Smooth muscle cell (in vitro differentiated cells): ENCODE data around the gene LYZL6. TPM values are rescaled to one million over a fixed set of nuclear protein-coding genes. Genes with fewer than 3 reads are reported as not detected.

Source experiments
- DNase-seq: peaks from one replicate; lab custom pipeline; 2025; ENCODE audit not compliant: unreplicated experiment; lab: John Stamatoyannopoulos, UW
- H2AFZ ChIP-seq: fragments of 200-600 bp; sonication (generic); 2 replicates; pipeline ENCODE4 v1.6.0; 2016; ENCODE audit warnings: antibody characterized with exemption, low read depth, mild to moderate bottlenecking
- H3F3A ChIP-seq: fragments of 200-600 bp; sonication (generic); 2 replicates; pipeline ENCODE4 v1.6.0; 2017; ENCODE audit warnings: antibody characterized with exemption, low read depth
- H3K27ac ChIP-seq: fragments of 200-600 bp; sonication (generic); 2 replicates; pipeline ENCODE4 v1.5.1; 2016; ENCODE audit warnings: low read depth, mild to moderate bottlenecking
- H3K27me3 ChIP-seq: fragments of 200-600 bp; sonication (generic); 2 replicates; pipeline ENCODE4 v1.6.1; 2016; ENCODE audit warnings: low read depth, mild to moderate bottlenecking
- H3K36me3 ChIP-seq: fragments of 200-600 bp; sonication (generic); 2 replicates; pipeline ENCODE4 v1.5.1; 2016; ENCODE audit warnings: low read depth
- H3K4me1 ChIP-seq: fragments of 200-600 bp; sonication (generic); 2 replicates; pipeline ENCODE4 v1.5.1; 2016; ENCODE audit warnings: low read depth
- H3K4me2 ChIP-seq: fragments of 200-600 bp; sonication (generic); 2 replicates; pipeline ENCODE4 v1.6.0; 2016; ENCODE audit warnings: mild to moderate bottlenecking
- H3K4me3 ChIP-seq: fragments of 200-600 bp; sonication (generic); 2 replicates; pipeline ENCODE4 v1.5.1; 2016; ENCODE audit warnings: mild to moderate bottlenecking
- H3K79me2 ChIP-seq: fragments of 200-600 bp; sonication (generic); 2 replicates; pipeline ENCODE4 v1.6.0; 2016; ENCODE audit warnings: low read depth, mild to moderate bottlenecking
- H3K9ac ChIP-seq: fragments of 200-600 bp; sonication (generic); 2 replicates; pipeline ENCODE4 v1.6.0; 2016; ENCODE audit warnings: low read depth
- H3K9me3 ChIP-seq: fragments of 200-600 bp; sonication (generic); replicated peaks from 2 replicates; pipeline ENCODE4 v1.5.1; 2016; ENCODE audit warnings: low read depth
- H4K20me1 ChIP-seq: fragments of 200-600 bp; sonication (generic); 2 replicates; pipeline ENCODE4 v1.6.0; 2016; ENCODE audit warnings: low read depth
- WGBS: methylation state at CpG from one replicate; pipeline ENCODE4 v1.1.7; 2016; ENCODE audit warnings: low lambda C conversion rate; 5-methylcytosine and 5-hydroxymethylcytosine counted together
- polyA plus RNA-seq: library from polyadenylated mRNA; unstranded; fragments of >200 nt; fragmentation: Nextera tagmentation; extraction: Ambion mirVana; gene quantifications from 2 replicates; pipeline ENCODE4 v1.2.1, GENCODE V29; 2016
- total RNA-seq: library from RNA; depleted of rRNA; stranded (reverse); fragments of >200 nt; gene quantifications from 2 replicates; pipeline ENCODE4 v1.2.3, GENCODE V29; 2014
- TF ChIP-seq, protein P1 (sequence below): fragments of 200-600 bp; sonication (generic); IDR thresholded peaks from 2 replicates; pipeline ENCODE4 v1.5.1; 2017; ENCODE audit warnings: borderline replicate concordance, mild to moderate bottlenecking, antibody characterized with exemption; ENCODE audit not compliant: insufficient read depth, poor library complexity, severe bottlenecking

Gene LYZL6, protein sequence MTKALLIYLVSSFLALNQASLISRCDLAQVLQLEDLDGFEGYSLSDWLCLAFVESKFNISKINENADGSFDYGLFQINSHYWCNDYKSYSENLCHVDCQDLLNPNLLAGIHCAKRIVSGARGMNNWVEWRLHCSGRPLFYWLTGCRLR
- total RNA-seq (not detected in 2 replicates), polyA plus RNA-seq (not detected in 2 replicates)

GRCh38 chr17:35943537-35943936, at the start of gene LYZL6:
Gene LYZL6 (minus strand): TSS chr17:35943713. CDS start chr17:35939356, 4,357 bp downstream.
- no peak for DNase-seq
- Histone ChIP-seq H3K4me3 (no peak within 1 kb of the TSS), H3K9me3 (no peaks in the 10 kb centered on the region), H3K36me3 (no peaks in the 10 kb centered on the region), H3K27ac (no peak within 1 kb of the TSS), H3K4me1 (no peaks in the 10 kb centered on the region), H2AFZ (no peak within 1 kb of the TSS), H4K20me1 (no peaks in the 10 kb centered on the region), H3K9ac (no peak within 1 kb of the TSS), H3F3A (no peaks in the 10 kb centered on the region), H3K4me2 (no peak within 1 kb of the TSS), H3K79me2 (no peaks in the 10 kb centered on the region), H3K27me3 (no peaks in the 10 kb centered on the region)
- 91% methylated on average over 2 of the region's 2 CpGs for WGBS
- TF ChIP-seq, protein P1, sequence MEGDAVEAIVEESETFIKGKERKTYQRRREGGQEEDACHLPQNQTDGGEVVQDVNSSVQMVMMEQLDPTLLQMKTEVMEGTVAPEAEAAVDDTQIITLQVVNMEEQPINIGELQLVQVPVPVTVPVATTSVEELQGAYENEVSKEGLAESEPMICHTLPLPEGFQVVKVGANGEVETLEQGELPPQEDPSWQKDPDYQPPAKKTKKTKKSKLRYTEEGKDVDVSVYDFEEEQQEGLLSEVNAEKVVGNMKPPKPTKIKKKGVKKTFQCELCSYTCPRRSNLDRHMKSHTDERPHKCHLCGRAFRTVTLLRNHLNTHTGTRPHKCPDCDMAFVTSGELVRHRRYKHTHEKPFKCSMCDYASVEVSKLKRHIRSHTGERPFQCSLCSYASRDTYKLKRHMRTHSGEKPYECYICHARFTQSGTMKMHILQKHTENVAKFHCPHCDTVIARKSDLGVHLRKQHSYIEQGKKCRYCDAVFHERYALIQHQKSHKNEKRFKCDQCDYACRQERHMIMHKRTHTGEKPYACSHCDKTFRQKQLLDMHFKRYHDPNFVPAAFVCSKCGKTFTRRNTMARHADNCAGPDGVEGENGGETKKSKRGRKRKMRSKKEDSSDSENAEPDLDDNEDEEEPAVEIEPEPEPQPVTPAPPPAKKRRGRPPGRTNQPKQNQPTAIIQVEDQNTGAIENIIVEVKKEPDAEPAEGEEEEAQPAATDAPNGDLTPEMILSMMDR, result no peak

DNA sequence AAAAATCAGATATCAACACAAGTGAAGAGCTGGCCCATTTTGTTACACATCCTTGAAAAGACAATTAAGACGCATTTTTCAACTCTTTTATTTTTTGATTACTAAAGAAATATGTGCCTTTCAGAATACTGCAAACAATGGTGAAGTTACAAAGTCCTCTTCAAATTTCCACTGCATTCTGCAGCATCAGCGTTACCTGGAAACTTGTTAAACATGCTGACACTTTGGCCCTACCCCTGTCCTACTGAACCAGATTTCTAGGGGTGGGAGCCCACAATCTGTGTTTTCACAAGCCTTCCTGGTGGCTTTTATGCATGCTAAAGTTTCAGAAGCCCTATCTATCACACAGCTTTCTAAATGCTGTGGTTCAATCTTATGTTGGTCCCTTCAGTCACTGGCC, 47.6 kb upstream of the LYZL6 start:
- H2AFZ ChIP-seq, result no peak overlapping the region
- DNase-seq, result no peak
- no peak overlapping the region for H3K4me2 ChIP-seq
- TF ChIP-seq, protein P1, result no peak
- H3K27ac ChIP-seq, result no peak overlapping the region
- WGBS, result 88% methylated on average over 2 of the region's 2 CpGs
- no peaks in the 10 kb centered on the region for H3K36me3 ChIP-seq
- no peaks in the 10 kb centered on the region for H3K4me1 ChIP-seq
- H3K4me3 ChIP-seq, result no peak overlapping the region
- no peaks in the 10 kb centered on the region for H4K20me1 ChIP-seq
- H3K27me3 ChIP-seq, result no peaks in the 10 kb centered on the region
- no peaks in the 10 kb centered on the region for H3K9me3 ChIP-seq
- H3K79me2 ChIP-seq, result no peaks in the 10 kb centered on the region
- H3K9ac ChIP-seq, result no peak overlapping the region
- no peaks in the 10 kb centered on the region for H3F3A ChIP-seq

DNA sequence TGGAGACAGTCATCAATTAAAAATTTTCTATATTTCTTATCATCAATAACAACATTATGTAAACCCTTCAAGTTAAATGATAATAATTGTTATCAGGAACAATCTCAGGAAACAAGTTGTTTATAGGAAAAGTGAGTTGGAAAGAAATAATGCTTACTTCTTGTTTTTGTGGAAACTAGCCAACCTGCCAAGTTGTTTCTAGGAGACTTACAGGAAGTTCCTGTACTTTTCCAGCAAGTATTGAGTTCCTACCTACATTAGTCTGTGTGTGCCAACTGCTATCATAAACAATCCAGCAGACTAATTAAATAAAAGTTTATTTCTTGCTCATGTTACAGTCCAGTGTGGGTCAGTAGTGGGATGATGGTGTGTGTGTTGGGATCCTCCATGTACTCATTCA, 44.7 kb upstream of the LYZL6 start:
- Histone ChIP-seq H3K27ac (no peak overlapping the region), H3F3A (no peaks in the 10 kb centered on the region), H4K20me1 (no peaks in the 10 kb centered on the region), H3K4me1 (no peaks in the 10 kb centered on the region), H3K4me2 (no peak overlapping the region), H3K9ac (no peak overlapping the region), H3K27me3 (no peaks in the 10 kb centered on the region), H3K36me3 (no peaks in the 10 kb centered on the region), H3K4me3 (no peak overlapping the region), H3K9me3 (no peaks in the 10 kb centered on the region), H2AFZ (no peak overlapping the region), H3K79me2 (no peaks in the 10 kb centered on the region)
- no peak for DNase-seq
- TF ChIP-seq, protein P1, result no peak

GRCh38 chr17:35986643-35987042, 43.1 kb upstream of the LYZL6 start, which contains the start of gene CCL14:
Gene CCL14 (minus strand): TSS chr17:35986729. CDS start chr17:35986649, 80 bp downstream.
- 84% methylated on average over 1 of the region's 1 CpG for WGBS
- no peaks in the 10 kb centered on the region for H3F3A ChIP-seq
- H3K4me3 ChIP-seq, result no peak within 1 kb of the TSS
- no peak for DNase-seq
- no peaks in the 10 kb centered on the region for H3K79me2 ChIP-seq
- H3K9me3 ChIP-seq, result no peaks in the 10 kb centered on the region
- H2AFZ ChIP-seq, result no peak within 1 kb of the TSS
- no peak within 1 kb of the TSS for H3K27ac ChIP-seq
- no peaks in the 10 kb centered on the region for H3K27me3 ChIP-seq
- no peaks in the 10 kb centered on the region for H3K36me3 ChIP-seq
- no peaks in the 10 kb centered on the region for H4K20me1 ChIP-seq
- no peak within 1 kb of the TSS for H3K4me2 ChIP-seq
- TF ChIP-seq, protein P1, result no peak
- no peak within 1 kb of the TSS for H3K9ac ChIP-seq
- no peaks in the 10 kb centered on the region for H3K4me1 ChIP-seq
